Neural progenitor cell (in vitro differentiated cells): ENCODE results near the gene ZNF343. TPM values are rescaled to one million over a fixed set of nuclear protein-coding genes. Genes with fewer than 3 reads are reported as not detected.
A peak's percentile ranks its signal among the peaks of the same experiment; 100 is the strongest.

ENCODE experiments used
- DNase-seq: peaks from one replicate; pipeline ENCODE4 v3.0.0-alpha.2; 2016; ENCODE audit warnings: low spot score
- H2AFZ ChIP-seq: fragments of 200-600 bp; sonication (generic); replicated peaks from 2 replicates; pipeline ENCODE4 v1.6.1; 2016; ENCODE audit warnings: antibody characterized with exemption
- H3F3A ChIP-seq: fragments of 200-600 bp; sonication (generic); 2 replicates; pipeline ENCODE4 v1.6.1; 2016; ENCODE audit warnings: antibody characterized with exemption, low read depth
- H3K27ac ChIP-seq: fragments of 200-600 bp; sonication (generic); 2 replicates; pipeline ENCODE4 v1.5.1; 2016; ENCODE audit warnings: mild to moderate bottlenecking
- H3K27me3 ChIP-seq: fragments of 200-600 bp; sonication (generic); 2 replicates; pipeline ENCODE4 v1.6.1; 2016; ENCODE audit warnings: mild to moderate bottlenecking, moderate library complexity
- H3K36me3 ChIP-seq: fragments of 200-600 bp; sonication (generic); 2 replicates; pipeline ENCODE4 v1.5.1; 2016
- H3K4me1 ChIP-seq: fragments of 200-600 bp; sonication (generic); 2 replicates; pipeline ENCODE4 v1.6.1; 2016; ENCODE audit warnings: mixed run types
- H3K4me2 ChIP-seq: fragments of 200-600 bp; sonication (generic); 2 replicates; pipeline ENCODE4 v1.6.1; 2016
- H3K4me3 ChIP-seq: fragments of 200-600 bp; sonication (generic); 2 replicates; pipeline ENCODE4 v1.5.1; 2016
- H3K79me2 ChIP-seq: fragments of 200-600 bp; sonication (generic); 2 replicates; pipeline ENCODE4 v1.6.1; 2016; ENCODE audit warnings: low read depth
- H3K9ac ChIP-seq: fragments of 200-600 bp; sonication (generic); 2 replicates; pipeline ENCODE4 v1.6.1; 2016
- H3K9me3 ChIP-seq: fragments of 200-600 bp; sonication (generic); 2 replicates; pipeline ENCODE4 v1.5.1; 2016; ENCODE audit warnings: low read depth
- H4K20me1 ChIP-seq: fragments of 200-600 bp; sonication (generic); 2 replicates; pipeline ENCODE4 v1.6.1; 2016; ENCODE audit warnings: low read depth
- H3K27ac Mint-ChIP-seq: 3 replicates; pipeline ENCODE4 v1.8.0; 2021; ENCODE audit warnings: mixed read lengths
- H3K27me3 Mint-ChIP-seq: 2 replicates; pipeline ENCODE4 v1.8.0; 2022; ENCODE audit warnings: low read depth, mild to moderate bottlenecking, inconsistent platforms, moderate library complexity, mixed read lengths; ENCODE audit not compliant: insufficient read depth
- H3K36me3 Mint-ChIP-seq: 3 replicates; pipeline ENCODE4 v1.8.0; 2021; ENCODE audit warnings: mixed read lengths
- H3K4me1 Mint-ChIP-seq: 3 replicates; pipeline ENCODE4 v1.8.0; 2021; ENCODE audit warnings: mixed read lengths
- H3K4me3 Mint-ChIP-seq: 3 replicates; pipeline ENCODE4 v1.8.0; 2021; ENCODE audit warnings: mild to moderate bottlenecking, moderate library complexity, mixed read lengths
- H3K9me3 Mint-ChIP-seq: 3 replicates; pipeline ENCODE4 v1.8.0; 2020; ENCODE audit warnings: mixed read lengths
- EZH2 ChIP-seq: fragments of 200-600 bp; sonication (generic); IDR thresholded peaks from 2 replicates; pipeline ENCODE4 v1.6.1; 2017; ENCODE audit warnings: antibody characterized with exemption, mild to moderate bottlenecking, moderate library complexity
- EZH2phosphoT487 ChIP-seq: fragments of 200-600 bp; sonication (generic); IDR thresholded peaks from 2 replicates; pipeline ENCODE4 v1.6.1; 2017; ENCODE audit warnings: antibody characterized with exemption
- total RNA-seq: library from RNA; depleted of rRNA; stranded (reverse); fragments of >200 nt; gene quantifications from 2 replicates; pipeline ENCODE4 v1.2.3, GENCODE V29; 2015; ENCODE audit warnings: low replicate concordance
- TF ChIP-seq, protein P1 (sequence below): fragments of 200-600 bp; sonication (generic); IDR thresholded peaks from 2 replicates; pipeline ENCODE4 v1.5.1; 2017; ENCODE audit warnings: antibody characterized with exemption, mild to moderate bottlenecking

ZNF343 gene
- total RNA-seq, 1 donor from 2014 or later = 7.4 TPM

GRCh38 chr20:2536560-2536986, 27.9 kb upstream of the ZNF343 start, which contains the start of gene TMC2:
TMC2 (plus strand) TSS chr20:2536573; CDS start chr20:2536622, 49 bp downstream.
- no peaks in the 10 kb centered on the region for H3K36me3 ChIP-seq
- H3K9me3 ChIP-seq = no peaks in the 10 kb centered on the region
- TF ChIP-seq EZH2 (no peak), EZH2phosphoT487 (no peak)
- TF ChIP-seq, protein P1, sequence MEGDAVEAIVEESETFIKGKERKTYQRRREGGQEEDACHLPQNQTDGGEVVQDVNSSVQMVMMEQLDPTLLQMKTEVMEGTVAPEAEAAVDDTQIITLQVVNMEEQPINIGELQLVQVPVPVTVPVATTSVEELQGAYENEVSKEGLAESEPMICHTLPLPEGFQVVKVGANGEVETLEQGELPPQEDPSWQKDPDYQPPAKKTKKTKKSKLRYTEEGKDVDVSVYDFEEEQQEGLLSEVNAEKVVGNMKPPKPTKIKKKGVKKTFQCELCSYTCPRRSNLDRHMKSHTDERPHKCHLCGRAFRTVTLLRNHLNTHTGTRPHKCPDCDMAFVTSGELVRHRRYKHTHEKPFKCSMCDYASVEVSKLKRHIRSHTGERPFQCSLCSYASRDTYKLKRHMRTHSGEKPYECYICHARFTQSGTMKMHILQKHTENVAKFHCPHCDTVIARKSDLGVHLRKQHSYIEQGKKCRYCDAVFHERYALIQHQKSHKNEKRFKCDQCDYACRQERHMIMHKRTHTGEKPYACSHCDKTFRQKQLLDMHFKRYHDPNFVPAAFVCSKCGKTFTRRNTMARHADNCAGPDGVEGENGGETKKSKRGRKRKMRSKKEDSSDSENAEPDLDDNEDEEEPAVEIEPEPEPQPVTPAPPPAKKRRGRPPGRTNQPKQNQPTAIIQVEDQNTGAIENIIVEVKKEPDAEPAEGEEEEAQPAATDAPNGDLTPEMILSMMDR = no peak
- no peaks in the 10 kb centered on the region for H4K20me1 ChIP-seq
- H3K27me3 Mint-ChIP-seq = peaks cover 19% of the 10 kb centered on the region
- peak within 1 kb of the TSS; percentile 22 for H3K4me2 ChIP-seq
- no peak within 1 kb of the TSS for H3K27ac ChIP-seq
- H3K36me3 Mint-ChIP-seq = no peaks in the 10 kb centered on the region
- H3K4me3 Mint-ChIP-seq = no peak within 1 kb of the TSS
- H3K27ac Mint-ChIP-seq = no peak within 1 kb of the TSS
- H3K4me1 ChIP-seq = peaks cover 17% of the 10 kb centered on the region
- peaks cover 29% of the 10 kb centered on the region for H3K4me1 Mint-ChIP-seq
- no peaks in the 10 kb centered on the region for H3F3A ChIP-seq
- no peaks in the 10 kb centered on the region for H3K9me3 Mint-ChIP-seq
- H3K27me3 ChIP-seq = peaks cover 28% of the 10 kb centered on the region
- DNase-seq = no peak
- peak within 1 kb of the TSS; percentile 45 for H2AFZ ChIP-seq
- H3K9ac ChIP-seq = no peak within 1 kb of the TSS
- H3K4me3 ChIP-seq = no peak within 1 kb of the TSS
- no peaks in the 10 kb centered on the region for H3K79me2 ChIP-seq

DNA sequence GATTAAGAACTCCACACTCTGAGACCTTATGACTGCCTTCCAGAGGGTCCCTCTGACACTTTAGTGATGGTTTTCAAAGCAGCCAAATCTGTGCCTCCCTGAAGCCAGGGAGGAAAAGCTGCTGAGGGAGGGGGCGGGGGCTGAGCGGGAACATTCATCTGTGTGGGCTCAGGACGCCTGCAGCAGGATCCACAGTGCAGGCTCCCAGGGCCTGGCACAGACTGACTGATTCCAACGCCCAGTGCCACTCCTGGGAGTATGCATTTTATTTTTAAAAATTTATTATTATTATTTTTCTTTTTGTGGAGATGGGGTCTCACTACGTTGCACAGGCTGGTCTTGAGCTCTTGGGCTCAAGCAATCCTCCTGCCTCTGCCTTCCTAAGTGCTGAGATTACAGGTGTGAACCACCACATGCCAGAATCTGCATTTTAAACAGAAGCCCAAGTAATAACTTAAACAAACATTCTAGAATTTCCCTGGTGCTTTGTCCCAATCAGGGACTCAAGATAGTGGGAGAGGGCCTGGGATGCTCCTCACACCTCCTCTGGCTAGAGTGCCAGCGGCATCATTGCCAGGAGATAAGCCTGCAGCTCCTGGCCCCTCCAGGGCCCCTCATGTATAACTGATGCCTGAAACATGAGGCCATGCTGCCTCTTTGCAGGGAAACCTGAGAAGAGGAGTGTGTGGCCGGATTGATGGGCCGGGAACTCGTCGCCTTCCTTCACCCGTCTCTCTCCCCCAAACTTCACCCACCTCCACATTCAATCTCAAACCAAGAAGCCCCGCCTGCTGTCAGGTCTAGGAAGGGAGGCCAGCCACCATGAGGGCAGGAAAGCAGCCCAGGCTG, 27.2 kb upstream of the ZNF343 start:
- peak overlapping the region; percentile 22 for H3K4me2 ChIP-seq
- H3K4me3 ChIP-seq = no peak overlapping the region
- H3K27me3 Mint-ChIP-seq = peaks cover 18% of the 10 kb centered on the region

GRCh38 chr20:2533118-2533517, 24.4 kb upstream of the ZNF343 start:
- no peak overlapping the region for H3K4me3 ChIP-seq
- H3K27me3 ChIP-seq = peaks cover 33% of the 10 kb centered on the region
- H3K9me3 ChIP-seq = no peaks in the 10 kb centered on the region
- peaks cover 23% of the 10 kb centered on the region for H3K4me1 ChIP-seq
- peak overlapping the region; percentile 42 for H3K27ac Mint-ChIP-seq
- no peak overlapping the region for H3K4me2 ChIP-seq
- peak overlapping the region; percentile 27 for H3K4me3 Mint-ChIP-seq
- TF ChIP-seq EZH2 = no peak
- TF ChIP-seq, protein P1 = no peak
- no peak for TF ChIP-seq EZH2phosphoT487
- no peak overlapping the region for H3K27ac ChIP-seq
- H3K9ac ChIP-seq = no peak overlapping the region
- no peaks in the 10 kb centered on the region for H3F3A ChIP-seq
- H4K20me1 ChIP-seq = no peaks in the 10 kb centered on the region
- peaks cover 13% of the 10 kb centered on the region for H3K27me3 Mint-ChIP-seq
- H3K4me1 Mint-ChIP-seq = peaks cover 19% of the 10 kb centered on the region
- H3K9me3 Mint-ChIP-seq = no peaks in the 10 kb centered on the region
- no peak for DNase-seq
- no peaks in the 10 kb centered on the region for H3K36me3 ChIP-seq
- H3K36me3 Mint-ChIP-seq = no peaks in the 10 kb centered on the region
- no peaks in the 10 kb centered on the region for H3K79me2 ChIP-seq
- no peak overlapping the region for H2AFZ ChIP-seq

More for the DNA sequence above, 27.2 kb upstream of the ZNF343 start:
- peaks cover 17% of the 10 kb centered on the region for H3K4me1 ChIP-seq
- H3K9me3 Mint-ChIP-seq = no peaks in the 10 kb centered on the region
- H3K9me3 ChIP-seq = no peaks in the 10 kb centered on the region
- peak overlapping the region; percentile 45 for H2AFZ ChIP-seq
- no peaks in the 10 kb centered on the region for H4K20me1 ChIP-seq
- peaks cover 21% of the 10 kb centered on the region for H3K27me3 ChIP-seq
- no peaks in the 10 kb centered on the region for H3F3A ChIP-seq
- H3K36me3 Mint-ChIP-seq = no peaks in the 10 kb centered on the region
- DNase-seq = peak; percentile 25
- no peak overlapping the region for H3K4me3 Mint-ChIP-seq
- no peaks in the 10 kb centered on the region for H3K79me2 ChIP-seq
- H3K27ac Mint-ChIP-seq = no peak overlapping the region
- H3K27ac ChIP-seq = no peak overlapping the region
- no peak overlapping the region for H3K9ac ChIP-seq
- H3K36me3 ChIP-seq = no peaks in the 10 kb centered on the region
- H3K4me1 Mint-ChIP-seq = peaks cover 29% of the 10 kb centered on the region
- TF ChIP-seq EZH2phosphoT487 (no peak), EZH2 (no peak)
- TF ChIP-seq, protein P1 = no peak
